GM21737 (cell line): ENCODE measurements around the gene ITGB8.

Source experiments
- ATAC-seq: cut with Tn5 transposase; IDR thresholded peaks from one replicate; pipeline ENCODE4 v1.9.1; 2021; ENCODE audit warnings: mild to moderate bottlenecking, moderate library complexity; ENCODE audit not compliant: unreplicated experiment

Gene ITGB8

GRCh38 chr7:20331910-20332813 lies 1.5 kb downstream of the ITGB8 start:
- no peak for ATAC-seq

GRCh38 chr7:20338285-20338684 lies 7.6 kb downstream of the ITGB8 start:
- no peak for ATAC-seq

- no peak for ATAC-seq
Observed at GRCh38 chr7:20340839-20341238, 10.1 kb downstream of the ITGB8 start.

- no peak for ATAC-seq
Observed at GRCh38 chr7:20343205-20343604, 12.5 kb downstream of the ITGB8 start.

GRCh38 chr7:20343941-20344340 lies 13.2 kb downstream of the ITGB8 start:
- ATAC-seq = no peak

- no peak for ATAC-seq
Observed at GRCh38 chr7:20344396-20344795, 13.7 kb downstream of the ITGB8 start.

GRCh38 chr7:20346577-20346976 lies 15.9 kb downstream of the ITGB8 start:
- no peak for ATAC-seq

GRCh38 chr7:20347680-20348079 lies 17.0 kb downstream of the ITGB8 start:
- no peak for ATAC-seq

GRCh38 chr7:20348125-20348807 lies 17.6 kb downstream of the ITGB8 start:
- ATAC-seq = no peak

- ATAC-seq = no peak
Observed at GRCh38 chr7:20350518-20350951, 19.8 kb downstream of the ITGB8 start.

- ATAC-seq = no peak
Observed at GRCh38 chr7:20350996-20351692, 20.4 kb downstream of the ITGB8 start.

GRCh38 chr7:20351901-20352300 lies 21.2 kb downstream of the ITGB8 start:
- no peak for ATAC-seq

GRCh38 chr7:20352573-20353306 lies 22.0 kb downstream of the ITGB8 start:
- no peak for ATAC-seq

- no peak for ATAC-seq
Observed at GRCh38 chr7:20354610-20355528, 24.2 kb downstream of the ITGB8 start.

GRCh38 chr7:20358106-20358505 lies 27.4 kb downstream of the ITGB8 start:
- no peak for ATAC-seq

- no peak for ATAC-seq
Observed at GRCh38 chr7:20358762-20359282, 28.1 kb downstream of the ITGB8 start.

GRCh38 chr7:20359341-20359963 lies 28.8 kb downstream of the ITGB8 start:
- no peak for ATAC-seq

- no peak for ATAC-seq
Observed at GRCh38 chr7:20362574-20363253, 32.0 kb downstream of the ITGB8 start.
